HEK293 (cell line): ENCODE data around the gene PGR.

Experiments
- CTCF ChIP-seq: fragments of 450-650 bp; formaldehyde crosslinking; IDR thresholded peaks from 2 replicates; pipeline ENCODE4 v1.5.1; 2016; ENCODE audit warnings: missing biosample characterization, missing genetic modification characterization
- HOXA7 ChIP-seq: sonication (generic); formaldehyde crosslinking; IDR thresholded peaks from 2 replicates; pipeline ENCODE4 v1.8.1; 2022; ENCODE audit warnings: missing genetic modification reagents, borderline replicate concordance
- HOXD13 ChIP-seq: sonication (generic); formaldehyde crosslinking; IDR thresholded peaks from 2 replicates; pipeline ENCODE4 v1.8.0; 2022; ENCODE audit warnings: missing genetic modification reagents, borderline replicate concordance
- SETDB1 ChIP-seq: IDR thresholded peaks from one replicate; pipeline ENCODE4 v1.6.1; 2017; ENCODE audit warnings: mild to moderate bottlenecking, low read length, moderate library complexity, mixed read lengths; ENCODE audit not compliant: insufficient read length
- TCF7L2 ChIP-seq: IDR thresholded peaks from 2 replicates; pipeline ENCODE4 v1.6.1; 2011; ENCODE audit warnings: low read depth, mild to moderate bottlenecking, inconsistent platforms, low read length, moderate library complexity, borderline replicate concordance
- ZNF148 ChIP-seq: fragments of 450-650 bp; formaldehyde crosslinking; IDR thresholded peaks from 2 replicates; pipeline ENCODE4 v1.5.0; 2017; ENCODE audit warnings: missing biosample characterization, missing genetic modification characterization, borderline replicate concordance
- ZNF404 ChIP-seq: fragments of 450-650 bp; formaldehyde crosslinking; IDR thresholded peaks from 2 replicates; pipeline ENCODE4 v1.5.1; 2017; ENCODE audit warnings: missing biosample characterization, missing genetic modification characterization
- ZNF510 ChIP-seq: fragments of 450-650 bp; formaldehyde crosslinking; IDR thresholded peaks from 2 replicates; pipeline ENCODE4 v1.5.1; 2018; ENCODE audit warnings: mild to moderate bottlenecking, missing genetic modification characterization, missing biosample characterization; ENCODE audit not compliant: insufficient replicate concordance
- ZNF610 ChIP-seq: fragments of 450-650 bp; formaldehyde crosslinking; IDR thresholded peaks from 2 replicates; pipeline ENCODE4 v1.5.1; 2016; ENCODE audit warnings: missing biosample characterization, missing genetic modification characterization, borderline replicate concordance
- ZNF785 ChIP-seq: fragments of 450-650 bp; formaldehyde crosslinking; IDR thresholded peaks from 2 replicates; pipeline ENCODE4 v1.5.1; 2016; ENCODE audit warnings: missing biosample characterization, missing genetic modification characterization
- ZSCAN18 ChIP-seq: fragments of 450-650 bp; formaldehyde crosslinking; IDR thresholded peaks from 2 replicates; pipeline ENCODE4 v1.5.1; 2016; ENCODE audit warnings: missing biosample characterization, missing genetic modification characterization
- ZSCAN23 ChIP-seq: fragments of 450-650 bp; formaldehyde crosslinking; IDR thresholded peaks from 2 replicates; pipeline ENCODE4 v1.5.1; 2016; ENCODE audit warnings: missing biosample characterization, missing genetic modification characterization
- ZSCAN5A ChIP-seq: fragments of 450-650 bp; formaldehyde crosslinking; IDR thresholded peaks from 2 replicates; pipeline ENCODE4 v1.5.1; 2016; ENCODE audit warnings: missing biosample characterization, missing genetic modification characterization

GRCh38 chr11:101138245-101138930 is 8.8 kb upstream of the PGR start:
- no peak for TF ChIP-seq HOXD13 (CRISPR knock-in tag)
- no peak for TF ChIP-seq ZNF785 (tag by site-specific recombination)
- TF ChIP-seq HOXA7 (CRISPR knock-in tag), result no peak
- TF ChIP-seq ZSCAN18 (tag by site-specific recombination), result no peak
- no peak for TF ChIP-seq ZNF404 (tag by site-specific recombination)
- TF ChIP-seq CTCF (tag by site-specific recombination), result no peak
- no peak for TF ChIP-seq ZNF610
- no peak for TF ChIP-seq TCF7L2
- TF ChIP-seq ZNF510, result no peak
- TF ChIP-seq ZNF148 (tag by site-specific recombination), result no peak
- TF ChIP-seq SETDB1, result no peak
- no peak for TF ChIP-seq ZSCAN5A (tag by site-specific recombination)
- no peak for TF ChIP-seq ZSCAN23 (tag by site-specific recombination)
